Measurements from ENCODE around the gene GGNBP2.

Gene GGNBP2

GRCh38 chr17:36501351-36501750 is 43.4 kb upstream of the GGNBP2 start:
- Histone ChIP-seq H3K4me2 (ENCODE audit: low read depth, low read length, poor library complexity, severe bottlenecking) (no peak overlapping the region), H3K27me3 (ENCODE audit: insufficient read depth, low read length, poor library complexity, severe bottlenecking) (no peaks in the 10 kb centered on the region), H3K4me1 (ENCODE audit: insufficient read depth, low read length, poor library complexity, severe bottlenecking) (no peaks in the 10 kb centered on the region), H3K36me3 (ENCODE audit: insufficient read depth, low read length) (peaks cover 80% of the 10 kb centered on the region; the same call in 1 of the 2 replicates), H4K20me1 (ENCODE audit: insufficient read depth, low read length, poor library complexity, severe bottlenecking) (no peaks in the 10 kb centered on the region), H3K9me3 (ENCODE audit: insufficient read depth, low read depth, low read length) (no peaks in the 10 kb centered on the region), H3K79me2 (ENCODE audit: insufficient read depth, low read length) (no peaks in the 10 kb centered on the region), H3F3A (ENCODE audit: low read depth) (no peaks in the 10 kb centered on the region), H3K9me2 (replicated peaks; ENCODE audit: low read depth, low read length) (no peaks in the 10 kb centered on the region), H3K9ac (ENCODE audit: low read depth, low read length, poor library complexity, severe bottlenecking) (no peak overlapping the region), H3K4me3 (ENCODE audit: low read length, poor library complexity, severe bottlenecking) (no peak overlapping the region), H2AFZ (ENCODE audit: low read length) (no peak overlapping the region)
- TF ChIP-seq EZH2phosphoT487 (IDR thresholded peaks at IDR 0.05; ENCODE audit: borderline replicate concordance) (no peak), CTCF (conservative IDR thresholded peaks at IDR 0.05; ENCODE audit: low read length) (no peak)

GRCh38 chr17:36501963-36502362 is 42.8 kb upstream of the GGNBP2 start:
- H4K20me1 ChIP-seq (ENCODE audit: insufficient read depth, low read length, poor library complexity, severe bottlenecking): no peaks in the 10 kb centered on the region
- no peaks in the 10 kb centered on the region for H3K79me2 ChIP-seq (ENCODE audit: insufficient read depth, low read length)
- no peaks in the 10 kb centered on the region for H3K27me3 ChIP-seq (ENCODE audit: insufficient read depth, low read length, poor library complexity, severe bottlenecking)
- no peak overlapping the region for H3K4me2 ChIP-seq (ENCODE audit: low read depth, low read length, poor library complexity, severe bottlenecking)
- H3K9me2 ChIP-seq (replicated peaks; ENCODE audit: low read depth, low read length): no peaks in the 10 kb centered on the region
- H3K9ac ChIP-seq (ENCODE audit: low read depth, low read length, poor library complexity, severe bottlenecking): no peak overlapping the region
- no peaks in the 10 kb centered on the region for H3K4me1 ChIP-seq (ENCODE audit: insufficient read depth, low read length, poor library complexity, severe bottlenecking)
- TF ChIP-seq EZH2phosphoT487 (IDR thresholded peaks at IDR 0.05; ENCODE audit: borderline replicate concordance): no peak
- TF ChIP-seq CTCF (conservative IDR thresholded peaks at IDR 0.05; ENCODE audit: low read length): no peak
- H2AFZ ChIP-seq (ENCODE audit: low read length): no peak overlapping the region
- H3K9me3 ChIP-seq (ENCODE audit: insufficient read depth, low read depth, low read length): no peaks in the 10 kb centered on the region
- H3F3A ChIP-seq (ENCODE audit: low read depth): no peaks in the 10 kb centered on the region
- no peak overlapping the region for H3K4me3 ChIP-seq (ENCODE audit: low read length, poor library complexity, severe bottlenecking)
- peaks cover 79% of the 10 kb centered on the region; the same call in 1 of the 2 replicates for H3K36me3 ChIP-seq (ENCODE audit: insufficient read depth, low read length)

GRCh38 chr17:36503456-36504155 is 41.1 kb upstream of the GGNBP2 start:
- H3K36me3 ChIP-seq (ENCODE audit: insufficient read depth, low read length): peaks cover 76% of the 10 kb centered on the region; the same call in 1 of the 2 replicates
- H3K27me3 ChIP-seq (ENCODE audit: insufficient read depth, low read length, poor library complexity, severe bottlenecking): no peaks in the 10 kb centered on the region
- TF ChIP-seq EZH2phosphoT487 (IDR thresholded peaks at IDR 0.05; ENCODE audit: borderline replicate concordance) (no peak), CTCF (conservative IDR thresholded peaks at IDR 0.05; ENCODE audit: low read length) (no peak)
- no peaks in the 10 kb centered on the region for H3K4me1 ChIP-seq (ENCODE audit: insufficient read depth, low read length, poor library complexity, severe bottlenecking)
- H4K20me1 ChIP-seq (ENCODE audit: insufficient read depth, low read length, poor library complexity, severe bottlenecking): no peaks in the 10 kb centered on the region
- H3K4me2 ChIP-seq (ENCODE audit: low read depth, low read length, poor library complexity, severe bottlenecking): no peak overlapping the region
- H3F3A ChIP-seq (ENCODE audit: low read depth): no peaks in the 10 kb centered on the region
- H3K9me2 ChIP-seq (replicated peaks; ENCODE audit: low read depth, low read length): no peaks in the 10 kb centered on the region
- H3K79me2 ChIP-seq (ENCODE audit: insufficient read depth, low read length): no peaks in the 10 kb centered on the region
- no peak overlapping the region for H3K4me3 ChIP-seq (ENCODE audit: low read length, poor library complexity, severe bottlenecking)
- no peaks in the 10 kb centered on the region for H3K9me3 ChIP-seq (ENCODE audit: insufficient read depth, low read depth, low read length)
- no peak overlapping the region for H2AFZ ChIP-seq (ENCODE audit: low read length)
- H3K9ac ChIP-seq (ENCODE audit: low read depth, low read length, poor library complexity, severe bottlenecking): no peak overlapping the region
